HG02571 (cell line): ENCODE measurements around the gene VPS41.

Source experiments
- ATAC-seq: cut with Tn5 transposase; IDR thresholded peaks from one replicate; pipeline ENCODE4 v1.9.1; 2021; ENCODE audit warnings: mild to moderate bottlenecking, moderate library complexity; ENCODE audit not compliant: unreplicated experiment

Gene VPS41

GRCh38 chr7:38819463-38819862 is 89.5 kb downstream of the VPS41 start:
- no peak for ATAC-seq

GRCh38 chr7:38817526-38817925 is 91.5 kb downstream of the VPS41 start:
- ATAC-seq = no peak

- no peak for ATAC-seq
These were observed 95.2 kb downstream of the VPS41 start for GRCh38 chr7:38813768-38814167.

- ATAC-seq = no peak
These were observed 102.1 kb downstream of the VPS41 start for GRCh38 chr7:38806912-38807311.

GRCh38 chr7:38801786-38802185 is 107.2 kb downstream of the VPS41 start:
- no peak for ATAC-seq

- ATAC-seq = no peak
These were observed 110.3 kb downstream of the VPS41 start for GRCh38 chr7:38798552-38799267.

- no peak for ATAC-seq
These were observed 112.1 kb downstream of the VPS41 start for GRCh38 chr7:38796626-38797501.

- no peak for ATAC-seq
These were observed 113.4 kb downstream of the VPS41 start for GRCh38 chr7:38795593-38795992.

- ATAC-seq = no peak
These were observed 127.0 kb downstream of the VPS41 start for GRCh38 chr7:38781991-38782390.

- ATAC-seq = no peak
These were observed 131.4 kb downstream of the VPS41 start for GRCh38 chr7:38777609-38778008.

- ATAC-seq = no peak
These were observed 133.3 kb downstream of the VPS41 start for GRCh38 chr7:38775506-38776175.

GRCh38 chr7:38773430-38773829 is 135.6 kb downstream of the VPS41 start:
- ATAC-seq = no peak

GRCh38 chr7:38760226-38760625 is 148.8 kb downstream of the VPS41 start:
- ATAC-seq = no peak

- ATAC-seq = no peak
These were observed 150.0 kb downstream of the VPS41 start for GRCh38 chr7:38759028-38759427.

GRCh38 chr7:38757931-38758330 is 151.1 kb downstream of the VPS41 start:
- no peak for ATAC-seq

GRCh38 chr7:38756521-38756920 is 152.5 kb downstream of the VPS41 start:
- no peak for ATAC-seq

GRCh38 chr7:38753347-38753746 is 155.6 kb downstream of the VPS41 start:
- ATAC-seq = no peak

- no peak for ATAC-seq
These were observed 157.6 kb downstream of the VPS41 start for GRCh38 chr7:38751416-38751815.

- no peak for ATAC-seq
These were observed 160.9 kb downstream of the VPS41 start for GRCh38 chr7:38748056-38748610.

- ATAC-seq = no peak
These were observed 162.6 kb downstream of the VPS41 start for GRCh38 chr7:38746438-38746837.

GRCh38 chr7:38744746-38745145 is 164.2 kb downstream of the VPS41 start:
- ATAC-seq = no peak
